Neuronal stem cell (in vitro differentiated cells): ENCODE measurements around the gene POLR2B.

ENCODE experiments used
- DNase-seq: peaks from one replicate; pipeline ENCODE4 v3.0.0-alpha.2; 2013; ENCODE audit warnings: low spot score
- H2AFZ ChIP-seq: one replicate; pipeline ENCODE4 v1.6.1; 2013; ENCODE audit warnings: mild to moderate bottlenecking, low read length, inconsistent platforms
- H2AK5ac ChIP-seq: 2 replicates; pipeline ENCODE4 v1.6.1; 2013; ENCODE audit warnings: low read depth, mild to moderate bottlenecking, inconsistent platforms, low read length, moderate library complexity, mixed read lengths
- H2BK120ac ChIP-seq: 2 replicates; pipeline ENCODE4 v1.6.1; 2013; ENCODE audit warnings: low read depth, mild to moderate bottlenecking, inconsistent platforms, low read length, moderate library complexity, mixed read lengths
- H2BK12ac ChIP-seq: one replicate; pipeline ENCODE4 v1.6.1; 2013; ENCODE audit warnings: low read length, inconsistent platforms
- H2BK15ac ChIP-seq: 2 replicates; pipeline ENCODE4 v1.6.1; 2013; ENCODE audit warnings: mild to moderate bottlenecking, low read length, inconsistent platforms, mixed read lengths
- H2BK5ac ChIP-seq: one replicate; pipeline ENCODE4 v1.6.1; 2013; ENCODE audit warnings: inconsistent platforms, mild to moderate bottlenecking, low read length, moderate library complexity
- H3K14ac ChIP-seq: one replicate; pipeline ENCODE4 v1.6.1; 2013; ENCODE audit warnings: low read length, inconsistent platforms
- H3K18ac ChIP-seq: 2 replicates; pipeline ENCODE4 v1.6.1; 2013; ENCODE audit warnings: low read length, inconsistent platforms
- H3K23ac ChIP-seq: 2 replicates; pipeline ENCODE4 v1.6.1; 2013; ENCODE audit warnings: low read depth, mild to moderate bottlenecking, mixed read lengths, low read length, inconsistent platforms; ENCODE audit not compliant: poor library complexity
- H3K27ac ChIP-seq: replicated peaks from 3 replicates; pipeline ENCODE4 v1.5.1; 2013; ENCODE audit warnings: low read length, inconsistent platforms
- H3K27me3 ChIP-seq, 3 experiments: 2 replicates each; pipeline ENCODE4 v1.6.1; 2013; ENCODE audit warnings: low read length in 3 of 3, mild to moderate bottlenecking in 2 of 3, inconsistent platforms in 1 of 3, low read depth in 1 of 3, mixed read lengths in 1 of 3, moderate library complexity in 1 of 3; ENCODE audit not compliant: control insufficient read depth in 3 of 3, insufficient read depth in 3 of 3
- H3K36me3 ChIP-seq, 2 donors: replicated peaks in 1 of 2; 2 replicates each; pipeline ENCODE4 v1.6.1; 2013; ENCODE audit warnings: low read length in 2 of 2; ENCODE audit not compliant: control insufficient read depth in 2 of 2, insufficient read depth in 2 of 2
- H3K4ac ChIP-seq: 2 replicates; pipeline ENCODE4 v1.6.1; 2013; ENCODE audit warnings: inconsistent platforms, mild to moderate bottlenecking, low read length, moderate library complexity
- H3K4me1 ChIP-seq, 2 donors: 1 replicate in 1 of 2; 2 replicates in 1 of 2; pipeline ENCODE4 v1.6.1; 2013; ENCODE audit warnings: low read length in 2 of 2, low read depth in 1 of 2; ENCODE audit not compliant: control insufficient read depth in 2 of 2, insufficient read depth in 1 of 2
- H3K4me2 ChIP-seq: one replicate; pipeline ENCODE4 v1.6.1; 2013; ENCODE audit warnings: mild to moderate bottlenecking, low read length, inconsistent platforms; ENCODE audit not compliant: insufficient read depth, poor library complexity, severe bottlenecking
- H3K4me3 ChIP-seq, 2 donors: 2 replicates each; pipeline ENCODE4 v1.5.1; 2013; ENCODE audit warnings: low read length in 2 of 2, mild to moderate bottlenecking in 2 of 2, inconsistent platforms in 1 of 2, moderate library complexity in 1 of 2
- H3K79me1 ChIP-seq: one replicate; pipeline ENCODE4 v1.6.1; 2013; ENCODE audit warnings: low read depth, mild to moderate bottlenecking, inconsistent platforms, low read length, moderate library complexity
- H3K9ac ChIP-seq: one replicate; pipeline ENCODE4 v1.6.1; 2013; ENCODE audit warnings: mild to moderate bottlenecking, low read depth, low read length, inconsistent platforms; ENCODE audit not compliant: poor library complexity
- H3K9me3 ChIP-seq, 2 donors: replicated peaks in 1 of 2; 2 replicates each; pipeline versions ENCODE3 to v1.6.1; 2013; ENCODE audit warnings: low read length in 2 of 2, mild to moderate bottlenecking in 2 of 2, inconsistent platforms in 1 of 2, low read depth in 1 of 2, mixed read lengths in 1 of 2, moderate library complexity in 1 of 2; ENCODE audit not compliant: control insufficient read depth in 2 of 2, insufficient read depth in 1 of 2
- H4K8ac ChIP-seq: one replicate; pipeline ENCODE4 v1.6.1; 2013; ENCODE audit warnings: low read depth, mild to moderate bottlenecking, inconsistent platforms, low read length, moderate library complexity
- H4K91ac ChIP-seq: one replicate; pipeline ENCODE4 v1.6.1; 2013; ENCODE audit warnings: low read length, low read depth, mild to moderate bottlenecking, inconsistent platforms; ENCODE audit not compliant: poor library complexity
- WGBS, 2 donors: extraction: QIAGEN DNeasy Blood & Tissue Kit; methylation state at CpG; one replicate each; pipeline ENCODE4 v1.1.7; 2013; ENCODE audit warnings: missing lambda C conversion rate in 2 of 2, mixed read lengths in 1 of 2; ENCODE audit not compliant: insufficient read length in 2 of 2, insufficient replicate concordance in 1 of 2; ENCODE audit errors: extremely low coverage in 2 of 2; 5-methylcytosine and 5-hydroxymethylcytosine counted together

The POLR2B gene

GRCh38 chr4:57037982-57038604 lies 59.4 kb downstream of the POLR2B start:
- peak overlapping the region; percentile 70 for H2AFZ ChIP-seq
- H2BK5ac ChIP-seq: no peak overlapping the region
- H3K9ac ChIP-seq: no peak overlapping the region
- peaks cover 0 to 4% of the 10 kb centered on the region in 2 donors for H3K36me3 ChIP-seq
- H3K27ac ChIP-seq: no peak overlapping the region
- H3K4me3 ChIP-seq: no peak overlapping the region
- no peak overlapping the region for H2AK5ac ChIP-seq
- H2BK15ac ChIP-seq: no peak overlapping the region
- H2BK120ac ChIP-seq: no peak overlapping the region
- no peak overlapping the region for H3K23ac ChIP-seq
- no peak overlapping the region for H3K14ac ChIP-seq
- H3K4me2 ChIP-seq: no peak overlapping the region
- H3K4ac ChIP-seq: no peak overlapping the region
- peak; percentile 44 for DNase-seq
- H3K79me1 ChIP-seq: no peaks in the 10 kb centered on the region
- H3K9me3 ChIP-seq: no peaks in the 10 kb centered on the region
- no peaks in the 10 kb centered on the region for H3K27me3 ChIP-seq
- H3K18ac ChIP-seq: no peak overlapping the region
- H4K91ac ChIP-seq: no peak overlapping the region
- no CpG with 5 or more reads among the region's 15 CpGs for WGBS, 2 donors
- no peak overlapping the region for H2BK12ac ChIP-seq
- H3K4me1 ChIP-seq: no peaks in the 10 kb centered on the region
- no peak overlapping the region for H4K8ac ChIP-seq

GRCh38 chr4:57039345-57039744 lies 60.6 kb downstream of the POLR2B start:
- H2BK15ac ChIP-seq: no peak overlapping the region
- H3K9ac ChIP-seq: no peak overlapping the region
- no peaks in the 10 kb centered on the region for H3K79me1 ChIP-seq
- no peak for DNase-seq
- no peak overlapping the region for H3K4me2 ChIP-seq
- no peaks in the 10 kb centered on the region for H3K27me3 ChIP-seq
- H3K14ac ChIP-seq: no peak overlapping the region
- no peak overlapping the region for H4K91ac ChIP-seq
- no peak overlapping the region for H3K4ac ChIP-seq
- H2BK5ac ChIP-seq: no peak overlapping the region
- no peak overlapping the region for H3K23ac ChIP-seq
- peaks cover 0 to 1% of the 10 kb centered on the region in 2 donors for H3K4me1 ChIP-seq
- no peak overlapping the region for H2BK12ac ChIP-seq
- no peak overlapping the region for H2AK5ac ChIP-seq
- no peaks in the 10 kb centered on the region for H3K9me3 ChIP-seq
- no peak overlapping the region for H4K8ac ChIP-seq
- H2BK120ac ChIP-seq: no peak overlapping the region
- H3K27ac ChIP-seq: no peak overlapping the region
- no peak overlapping the region for H3K4me3 ChIP-seq
- no peak overlapping the region for H3K18ac ChIP-seq
- no CpG with 5 or more reads among the region's 2 CpGs for WGBS, 2 donors
- H2AFZ ChIP-seq: no peak overlapping the region
- H3K36me3 ChIP-seq: no peaks in the 10 kb centered on the region

GRCh38 chr4:57040510-57040909 lies 61.8 kb downstream of the POLR2B start:
- no peaks in the 10 kb centered on the region for H3K9me3 ChIP-seq
- H3K27ac ChIP-seq: no peak overlapping the region
- H3K9ac ChIP-seq: no peak overlapping the region
- H3K18ac ChIP-seq: peak overlapping the region; percentile 1
- no peak overlapping the region for H3K4ac ChIP-seq
- no peak overlapping the region for H2BK5ac ChIP-seq
- no peak overlapping the region for H3K4me2 ChIP-seq
- WGBS, 2 donors: no CpG with 5 or more reads among the region's 6 CpGs
- peaks cover 0 to 1% of the 10 kb centered on the region in 2 donors for H3K4me1 ChIP-seq
- H3K4me3 ChIP-seq: no peak overlapping the region
- H3K14ac ChIP-seq: no peak overlapping the region
- no peak for DNase-seq
- H4K8ac ChIP-seq: no peak overlapping the region
- no peak overlapping the region for H3K23ac ChIP-seq
- no peak overlapping the region for H2AK5ac ChIP-seq
- H3K27me3 ChIP-seq: no peaks in the 10 kb centered on the region
- H2AFZ ChIP-seq: no peak overlapping the region
- no peak overlapping the region for H4K91ac ChIP-seq
- H2BK15ac ChIP-seq: no peak overlapping the region
- no peak overlapping the region for H2BK120ac ChIP-seq
- no peaks in the 10 kb centered on the region for H3K79me1 ChIP-seq
- no peak overlapping the region for H2BK12ac ChIP-seq
- H3K36me3 ChIP-seq: no peaks in the 10 kb centered on the region

GRCh38 chr4:57041020-57041419 lies 62.3 kb downstream of the POLR2B start:
- Histone ChIP-seq H3K4me2 (no peak overlapping the region), H3K4me3 (no peak overlapping the region), H3K9me3 (no peaks in the 10 kb centered on the region), H3K4me1 (peaks cover 0 to 1% of the 10 kb centered on the region in 2 donors), H2BK15ac (no peak overlapping the region), H3K36me3 (no peaks in the 10 kb centered on the region), H3K14ac (no peak overlapping the region), H2BK120ac (no peak overlapping the region), H3K23ac (no peak overlapping the region), H3K79me1 (no peaks in the 10 kb centered on the region), H3K18ac (no peak overlapping the region), H4K91ac (no peak overlapping the region), H3K27ac (no peak overlapping the region), H4K8ac (no peak overlapping the region), H2BK12ac (no peak overlapping the region), H2BK5ac (no peak overlapping the region), H3K9ac (no peak overlapping the region), H3K4ac (no peak overlapping the region), H2AFZ (no peak overlapping the region), H3K27me3 (no peaks in the 10 kb centered on the region), H2AK5ac (no peak overlapping the region)
- no peak for DNase-seq
- WGBS, 2 donors: no CpG with 5 or more reads among the region's 1 CpG
